GM20000 (cell line): ENCODE measurements around the gene NKX6-1.

ENCODE experiments used
- DNase-seq: peaks from one replicate; pipeline ENCODE4 v3.0.0; 2012; ENCODE audit warnings: low spot score
- CTCF ChIP-seq: IDR thresholded peaks from 2 replicates; pipeline ENCODE4 v1.5.1; 2012; ENCODE audit warnings: mild to moderate bottlenecking, control low read depth; ENCODE audit errors: extremely low read depth, missing control alignments

Gene NKX6-1

GRCh38 chr4:84499624-84499982 is 511 bp upstream of the NKX6-1 start:
- TF ChIP-seq CTCF = no peak
- DNase-seq = no peak

GRCh38 chr4:84498203-84498934 is 723 bp downstream of the NKX6-1 start:
- peak; percentile 36 for DNase-seq
- TF ChIP-seq CTCF = no peak

- TF ChIP-seq CTCF = no peak
- no peak for DNase-seq
Measured at GRCh38 chr4:84497504-84498202, 1.4 kb downstream of the NKX6-1 start.

GRCh38 chr4:84496706-84497503 is 2.2 kb downstream of the NKX6-1 start:
- no peak for TF ChIP-seq CTCF
- DNase-seq = peak; percentile 27

GRCh38 chr4:84496331-84496705 is 2.8 kb downstream of the NKX6-1 start:
- no peak for TF ChIP-seq CTCF
- DNase-seq = no peak

- TF ChIP-seq CTCF = no peak
- peak; percentile 7 for DNase-seq
Measured at GRCh38 chr4:84495794-84496261, 3.3 kb downstream of the NKX6-1 start.
